ENCODE results near the gene UBE2O. TPM values are rescaled to one million over a fixed set of nuclear protein-coding genes. Genes with fewer than 3 reads are reported as not detected.
"Not testable (repeated sequence)": the region's sequence is repeated elsewhere in the genome, so short reads cannot be mapped to it uniquely, and the experiment has no call there.

The UBE2O gene
- polyA plus RNA-seq, 1 donor, result 21.0 TPM

GRCh38 chr17:76354747-76355310 lies 98.1 kb downstream of the UBE2O start:
- DNase-seq, result no peak
- H3K4me3 ChIP-seq (ENCODE audit: low read length), result no peak overlapping the region
- no CpG with 5 or more reads among the region's 13 CpGs for WGBS (ENCODE audit: insufficient coverage, low lambda C conversion rate)

GRCh38 chr17:76354317-76354729 lies 98.6 kb downstream of the UBE2O start:
- Histone ChIP-seq H3K27ac (ENCODE audit: low read length) (no peak overlapping the region), H3K9me3 (ENCODE audit: control insufficient read depth, low read depth, low read length) (no peaks in the 10 kb centered on the region), H3K4me3 (ENCODE audit: low read length) (peak overlapping the region; percentile 96), H3K4me1 (ENCODE audit: control insufficient read depth, insufficient read depth, low read length) (peaks cover 3% of the 10 kb centered on the region), H3K27me3 (ENCODE audit: control insufficient read depth, insufficient read depth, low read length) (no peaks in the 10 kb centered on the region), H3K36me3 (ENCODE audit: control insufficient read depth, insufficient read depth, low read length) (no peaks in the 10 kb centered on the region)
- 7% methylated on average over 7 of the region's 18 CpGs for WGBS (ENCODE audit: insufficient coverage, low lambda C conversion rate)
- DNase-seq, result no peak

More at GRCh38 chr17:76354747-76355310, 98.1 kb downstream of the UBE2O start:
- H3K9me3 ChIP-seq (ENCODE audit: control insufficient read depth, low read depth, low read length), result no peaks in the 10 kb centered on the region
- H3K4me1 ChIP-seq (ENCODE audit: control insufficient read depth, insufficient read depth, low read length), result peaks cover 3% of the 10 kb centered on the region
- no peaks in the 10 kb centered on the region for H3K36me3 ChIP-seq (ENCODE audit: control insufficient read depth, insufficient read depth, low read length)
- H3K27ac ChIP-seq (ENCODE audit: low read length), result no peak overlapping the region
- no peaks in the 10 kb centered on the region for H3K27me3 ChIP-seq (ENCODE audit: control insufficient read depth, insufficient read depth, low read length)

GRCh38 chr17:76353599-76354316 lies 99.2 kb downstream of the UBE2O start, which contains the start of gene PRPSAP1:
PRPSAP1 (minus strand) TSS chr17:76353916; CDS start chr17:76353703, 213 bp downstream.
- no CpG with 5 or more reads among the region's 75 CpGs for WGBS (ENCODE audit: insufficient coverage, low lambda C conversion rate)
- H3K4me1 ChIP-seq (ENCODE audit: control insufficient read depth, insufficient read depth, low read length), result peaks cover 3% of the 10 kb centered on the region
- H3K27me3 ChIP-seq (ENCODE audit: control insufficient read depth, insufficient read depth, low read length), result no peaks in the 10 kb centered on the region
- H3K4me3 ChIP-seq (ENCODE audit: low read length), result peak within 1 kb of the TSS; percentile 96
- H3K9me3 ChIP-seq (ENCODE audit: control insufficient read depth, low read depth, low read length), result no peaks in the 10 kb centered on the region
- DNase-seq, result peak; percentile 88 to 97
- H3K36me3 ChIP-seq (ENCODE audit: control insufficient read depth, insufficient read depth, low read length), result no peaks in the 10 kb centered on the region
- peak within 1 kb of the TSS; percentile 84 for H3K27ac ChIP-seq (ENCODE audit: low read length)

- Histone ChIP-seq H3K4me3 (ENCODE audit: low read length) (peak overlapping the region; percentile 96), H3K36me3 (ENCODE audit: control insufficient read depth, insufficient read depth, low read length) (no peaks in the 10 kb centered on the region), H3K9me3 (ENCODE audit: control insufficient read depth, low read depth, low read length) (no peaks in the 10 kb centered on the region), H3K27me3 (ENCODE audit: control insufficient read depth, insufficient read depth, low read length) (no peaks in the 10 kb centered on the region), H3K27ac (ENCODE audit: low read length) (peak overlapping the region; percentile 84), H3K4me1 (ENCODE audit: control insufficient read depth, insufficient read depth, low read length) (peaks cover 3% of the 10 kb centered on the region)
- peak in 1 of 2 donors; percentile 57 for DNase-seq
- no CpG with 5 or more reads among the region's 51 CpGs for WGBS (ENCODE audit: insufficient coverage, low lambda C conversion rate)
Observed at GRCh38 chr17:76353004-76353598, 99.9 kb downstream of the UBE2O start.

GRCh38 chr17:76351526-76352071 lies 101.4 kb downstream of the UBE2O start:
- no peak for DNase-seq
- Histone ChIP-seq H3K4me1 (ENCODE audit: control insufficient read depth, insufficient read depth, low read length) (peaks cover 3% of the 10 kb centered on the region), H3K36me3 (ENCODE audit: control insufficient read depth, insufficient read depth, low read length) (peaks cover 10% of the 10 kb centered on the region), H3K27me3 (ENCODE audit: control insufficient read depth, insufficient read depth, low read length) (no peaks in the 10 kb centered on the region), H3K4me3 (ENCODE audit: low read length) (no peak overlapping the region), H3K27ac (ENCODE audit: low read length) (no peak overlapping the region), H3K9me3 (ENCODE audit: control insufficient read depth, low read depth, low read length) (no peaks in the 10 kb centered on the region)
- 74% methylated on average over 3 of the region's 9 CpGs for WGBS (ENCODE audit: insufficient coverage, low lambda C conversion rate)

GRCh38 chr17:76350463-76350862 lies 102.5 kb downstream of the UBE2O start:
- Histone ChIP-seq H3K27me3 (ENCODE audit: control insufficient read depth, insufficient read depth, low read length) (no peaks in the 10 kb centered on the region), H3K36me3 (ENCODE audit: control insufficient read depth, insufficient read depth, low read length) (peaks cover 20% of the 10 kb centered on the region), H3K9me3 (ENCODE audit: control insufficient read depth, low read depth, low read length) (no peaks in the 10 kb centered on the region), H3K4me3 (ENCODE audit: low read length) (no peak overlapping the region), H3K4me1 (ENCODE audit: control insufficient read depth, insufficient read depth, low read length) (peaks cover 3% of the 10 kb centered on the region), H3K27ac (ENCODE audit: low read length) (no peak overlapping the region)
- WGBS (ENCODE audit: insufficient coverage, low lambda C conversion rate), result no CpG with 5 or more reads among the region's 5 CpGs
- no peak for DNase-seq

- DNase-seq; H3K27ac ChIP-seq (ENCODE audit: low read length); H3K4me3 ChIP-seq (ENCODE audit: low read length); H3K4me1 ChIP-seq (ENCODE audit: control insufficient read depth, insufficient read depth, low read length); H3K9me3 ChIP-seq (ENCODE audit: control insufficient read depth, low read depth, low read length); H3K27me3 ChIP-seq (ENCODE audit: control insufficient read depth, insufficient read depth, low read length): not testable (repeated sequence)
- peaks cover 30% of the 10 kb centered on the region for H3K36me3 ChIP-seq (ENCODE audit: control insufficient read depth, insufficient read depth, low read length)
- no CpG with 5 or more reads among the region's 11 CpGs for WGBS (ENCODE audit: insufficient coverage, low lambda C conversion rate)
Observed at GRCh38 chr17:76346936-76347335, 106.0 kb downstream of the UBE2O start.

- no peak overlapping the region for H3K4me3 ChIP-seq (ENCODE audit: low read length)
- H3K27ac ChIP-seq (ENCODE audit: low read length), result no peak overlapping the region
- H3K36me3 ChIP-seq (ENCODE audit: control insufficient read depth, insufficient read depth, low read length), result peaks cover 33% of the 10 kb centered on the region
- no peaks in the 10 kb centered on the region for H3K9me3 ChIP-seq (ENCODE audit: control insufficient read depth, low read depth, low read length)
- no peaks in the 10 kb centered on the region for H3K4me1 ChIP-seq (ENCODE audit: control insufficient read depth, insufficient read depth, low read length)
- whole genome bisulfite sequencing (ENCODE audit: insufficient coverage, low lambda C conversion rate), result 100% methylated on average over 1 of the region's 14 CpGs
- H3K27me3 ChIP-seq (ENCODE audit: control insufficient read depth, insufficient read depth, low read length), result no peaks in the 10 kb centered on the region
- no peak for DNase-seq
Observed at GRCh38 chr17:76345377-76345974, 107.5 kb downstream of the UBE2O start.

- DNase-seq, result no peak
- no peak overlapping the region for H3K27ac ChIP-seq (ENCODE audit: low read length)
- WGBS (ENCODE audit: insufficient coverage, low lambda C conversion rate), result 100% methylated on average over 2 of the region's 7 CpGs
- H3K4me1 ChIP-seq (ENCODE audit: control insufficient read depth, insufficient read depth, low read length), result no peaks in the 10 kb centered on the region
- peaks cover 33% of the 10 kb centered on the region for H3K36me3 ChIP-seq (ENCODE audit: control insufficient read depth, insufficient read depth, low read length)
- H3K27me3 ChIP-seq (ENCODE audit: control insufficient read depth, insufficient read depth, low read length), result no peaks in the 10 kb centered on the region
- H3K4me3 ChIP-seq (ENCODE audit: low read length), result no peak overlapping the region
- H3K9me3 ChIP-seq (ENCODE audit: control insufficient read depth, low read depth, low read length), result no peaks in the 10 kb centered on the region
Observed at GRCh38 chr17:76343106-76343505, 109.8 kb downstream of the UBE2O start.

GRCh38 chr17:76341301-76341700 lies 111.7 kb downstream of the UBE2O start:
- no peaks in the 10 kb centered on the region for H3K4me1 ChIP-seq (ENCODE audit: control insufficient read depth, insufficient read depth, low read length)
- no peak for DNase-seq
- peaks cover 24% of the 10 kb centered on the region for H3K36me3 ChIP-seq (ENCODE audit: control insufficient read depth, insufficient read depth, low read length)
- no peak overlapping the region for H3K27ac ChIP-seq (ENCODE audit: low read length)
- no peaks in the 10 kb centered on the region for H3K9me3 ChIP-seq (ENCODE audit: control insufficient read depth, low read depth, low read length)
- H3K27me3 ChIP-seq (ENCODE audit: control insufficient read depth, insufficient read depth, low read length), result no peaks in the 10 kb centered on the region
- no peak overlapping the region for H3K4me3 ChIP-seq (ENCODE audit: low read length)
- no CpG with 5 or more reads among the region's 6 CpGs for WGBS (ENCODE audit: insufficient coverage, low lambda C conversion rate)

Data from large intestine (tissue), 3 donors.